IMR-90 (cell line): ENCODE results near the gene RAB6D.
"Not testable (repeated sequence)": the region's sequence is repeated elsewhere in the genome, so short reads cannot be mapped to it uniquely, and the experiment has no call there.

Source experiments
- BHLHE40 ChIP-seq: fragments of 150-350 bp; IDR thresholded peaks from 2 replicates; pipeline ENCODE4 v1.6.1; 2016; ENCODE audit warnings: mild to moderate bottlenecking, low read depth, low read length
- CEBPB ChIP-seq: IDR thresholded peaks from 2 replicates; pipeline ENCODE4 v1.6.1; 2012; ENCODE audit warnings: low read depth, low read length, improper control_type of control experiment
- CTCF ChIP-seq: conservative IDR thresholded peaks from 2 replicates; pipeline ENCODE4 v1.5.1; 2012; ENCODE audit warnings: mild to moderate bottlenecking, low read depth, low read length, improper control_type of control experiment
- FOS ChIP-seq: fragments of 150-350 bp; IDR thresholded peaks from 2 replicates; pipeline ENCODE4 v1.6.1; 2016; ENCODE audit warnings: low read depth, low read length
- MAFK ChIP-seq: IDR thresholded peaks from 2 replicates; pipeline ENCODE4 v1.6.1; 2012; ENCODE audit warnings: low read depth, low read length, improper control_type of control experiment
- MAZ ChIP-seq: IDR thresholded peaks from 2 replicates; pipeline ENCODE4 v1.6.1; 2012; ENCODE audit warnings: low read depth, mild to moderate bottlenecking, low read length, improper control_type of control experiment, moderate library complexity, borderline replicate concordance
- MXI1 ChIP-seq: IDR thresholded peaks from 2 replicates; pipeline ENCODE4 v1.6.1; 2012; ENCODE audit warnings: low read depth, mild to moderate bottlenecking, low read length, moderate library complexity, borderline replicate concordance
- POLR2A ChIP-seq: IDR thresholded peaks from 2 replicates; pipeline ENCODE4 v1.6.1; 2012; ENCODE audit warnings: mild to moderate bottlenecking, low read depth, low read length
- RAD21 ChIP-seq: IDR thresholded peaks from 2 replicates; pipeline ENCODE4 v1.6.1; 2012; ENCODE audit warnings: low read length, improper control_type of control experiment
- RFX5 ChIP-seq: IDR thresholded peaks from 2 replicates; pipeline ENCODE4 v1.8.0; 2012; ENCODE audit warnings: low read depth, mild to moderate bottlenecking, low read length, moderate library complexity
- TF ChIP-seq, protein P1 (sequence below): fragments of 150-350 bp; IDR thresholded peaks from 2 replicates; pipeline ENCODE4 v1.6.1; 2017; ENCODE audit warnings: mild to moderate bottlenecking, antibody characterized with exemption, low read length, low read depth
- TF ChIP-seq, protein P2 (sequence below): fragments of 150-350 bp; IDR thresholded peaks from 2 replicates; pipeline ENCODE4 v1.6.1; 2016; ENCODE audit warnings: low read depth, mild to moderate bottlenecking, low read length, moderate library complexity, borderline replicate concordance

GRCh38 chr2:131373111-131373510 is 9.1 kb upstream of the RAB6D start:
- TF ChIP-seq FOS, CTCF, CEBPB, POLR2A, RAD21, RFX5, MAFK, BHLHE40, MXI1, MAZ: not testable (repeated sequence)
- TF ChIP-seq, protein P1, sequence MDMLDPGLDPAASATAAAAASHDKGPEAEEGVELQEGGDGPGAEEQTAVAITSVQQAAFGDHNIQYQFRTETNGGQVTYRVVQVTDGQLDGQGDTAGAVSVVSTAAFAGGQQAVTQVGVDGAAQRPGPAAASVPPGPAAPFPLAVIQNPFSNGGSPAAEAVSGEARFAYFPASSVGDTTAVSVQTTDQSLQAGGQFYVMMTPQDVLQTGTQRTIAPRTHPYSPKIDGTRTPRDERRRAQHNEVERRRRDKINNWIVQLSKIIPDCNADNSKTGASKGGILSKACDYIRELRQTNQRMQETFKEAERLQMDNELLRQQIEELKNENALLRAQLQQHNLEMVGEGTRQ, result not testable (repeated sequence)
- TF ChIP-seq, protein P2, sequence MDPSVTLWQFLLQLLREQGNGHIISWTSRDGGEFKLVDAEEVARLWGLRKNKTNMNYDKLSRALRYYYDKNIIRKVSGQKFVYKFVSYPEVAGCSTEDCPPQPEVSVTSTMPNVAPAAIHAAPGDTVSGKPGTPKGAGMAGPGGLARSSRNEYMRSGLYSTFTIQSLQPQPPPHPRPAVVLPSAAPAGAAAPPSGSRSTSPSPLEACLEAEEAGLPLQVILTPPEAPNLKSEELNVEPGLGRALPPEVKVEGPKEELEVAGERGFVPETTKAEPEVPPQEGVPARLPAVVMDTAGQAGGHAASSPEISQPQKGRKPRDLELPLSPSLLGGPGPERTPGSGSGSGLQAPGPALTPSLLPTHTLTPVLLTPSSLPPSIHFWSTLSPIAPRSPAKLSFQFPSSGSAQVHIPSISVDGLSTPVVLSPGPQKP, result not testable (repeated sequence)
